Mucosa of descending colon (tissue), 3 donors: ENCODE measurements around the gene B4GALT2. TPM values are rescaled to one million over a fixed set of nuclear protein-coding genes. Genes with fewer than 3 reads are reported as not detected.
A peak's percentile ranks its signal among the peaks of the same experiment; 100 is the strongest.

Experiments used
- ATAC-seq: fragments of 200-7000 bp; cut with Tn5 transposase; one replicate; pipeline ENCODE4 v1.9.1; 2020; ENCODE audit warnings: mild to moderate bottlenecking, moderate library complexity
- DNase-seq, 3 donors: peaks; one replicate each; pipeline ENCODE4 v3.0.0-alpha.2; 2020
- H3K36me3 ChIP-seq: fragments of 200-600 bp; one replicate; pipeline ENCODE4 v1.8.0; 2021; ENCODE audit warnings: low read depth, mild to moderate bottlenecking
- H3K4me1 ChIP-seq: fragments of 200-600 bp; one replicate; pipeline ENCODE4 v1.8.0; 2021; ENCODE audit warnings: low read depth, mild to moderate bottlenecking
- H3K4me3 ChIP-seq: fragments of 200-600 bp; one replicate; pipeline ENCODE4 v1.8.0; 2021; ENCODE audit warnings: mild to moderate bottlenecking
- H3K9me3 ChIP-seq: fragments of 200-600 bp; one replicate; pipeline ENCODE4 v1.8.0; 2021; ENCODE audit warnings: mild to moderate bottlenecking
- intact Hi-C, 2 donors: fragments of 100-400 bp; cut with DNase I in 1 of 2; cut with micrococcal nuclease in 1 of 2; formaldehyde crosslinking; loops; one replicate each; pipeline versions ENCODE4 v1.11.0 to v1.11.1; 2022; cut with DNase I, micrococcal nuclease
- total RNA-seq, 3 donors: library from RNA; stranded (reverse); fragmentation: NEBNext Ultra II Directional in 2 of 3; extraction: Animal tissue kit (Norgen Biotek cat#: 25700) in 2 of 3; gene quantifications; one replicate each; pipeline versions ENCODE4 v1.2.1 to v1.2.4, GENCODE V29; 2021 to 2023
- TF ChIP-seq, protein P1 (sequence below): fragments of 200-600 bp; IDR thresholded peaks from one replicate; pipeline ENCODE4 v1.8.0; 2022; ENCODE audit warnings: antibody characterized with exemption, mild to moderate bottlenecking
- donor health status: DM: no; HTN: no; CAD: no; lungs with moderate emphysema.
- donor health status: DM: no; HTN: no; CAD: no.
- donor health status: DM: no; HTN: yes; CAD: no.

The B4GALT2 gene
- total RNA-seq, 3 donors from 2014 or later: 20.0 to 33.6 (median 28.1) TPM

DNA sequence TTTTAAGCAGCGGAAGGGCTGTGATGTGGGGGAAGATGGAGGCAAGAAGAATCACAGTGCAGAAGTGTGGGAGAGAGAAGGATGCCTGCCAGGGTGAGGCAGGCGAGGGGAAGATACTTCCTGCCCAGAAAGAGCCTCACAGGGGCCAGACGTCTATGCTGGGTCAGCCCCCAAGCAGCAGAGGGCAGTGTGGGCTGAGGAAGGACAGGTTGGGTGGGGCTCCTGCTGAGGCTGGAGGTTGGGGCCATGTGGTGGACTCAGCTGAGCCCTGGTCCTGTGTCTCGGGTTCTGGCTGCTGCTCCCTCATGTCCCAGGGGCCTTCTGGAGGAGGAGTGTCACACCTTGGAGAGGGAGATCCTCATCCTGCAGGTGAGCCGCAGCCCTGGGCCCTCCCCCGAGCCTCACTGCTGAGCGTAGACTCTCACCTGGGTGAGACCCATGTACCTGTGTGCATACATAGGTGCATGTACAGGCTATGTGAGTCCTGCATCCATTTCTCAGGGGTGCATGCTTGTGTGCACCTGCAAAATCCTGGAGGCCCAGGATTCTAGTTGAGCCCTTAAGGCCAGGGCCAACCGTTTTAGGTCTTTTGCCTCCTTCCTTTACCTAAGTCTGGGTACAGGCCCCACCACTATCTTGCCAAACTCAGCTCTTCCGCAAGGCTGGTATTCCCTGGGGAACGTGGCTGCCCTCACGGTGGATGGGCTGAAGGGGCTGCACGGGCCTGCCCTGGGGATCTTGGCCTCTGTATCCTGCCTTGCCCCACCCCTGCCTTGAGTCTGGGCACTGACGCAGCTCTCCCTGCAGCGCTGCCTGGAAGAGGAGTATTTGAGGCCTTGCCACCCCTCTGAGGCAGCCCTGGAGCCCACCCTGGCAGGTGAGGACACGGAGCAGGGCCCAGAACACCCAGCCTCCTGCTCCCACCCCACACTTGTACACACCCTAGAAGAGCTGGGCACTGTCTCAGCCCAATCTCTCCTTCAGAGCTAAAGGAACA, 16.1 kb downstream of the B4GALT2 start:
- Histone ChIP-seq H3K36me3 (no peaks in the 10 kb centered on the region), H3K4me1 (peaks cover 21% of the 10 kb centered on the region), H3K9me3 (no peaks in the 10 kb centered on the region), H3K4me3 (no peak overlapping the region)
- DNase-seq (peak in 2 of 3 donors; percentile 57 to 59), ATAC-seq (peak; percentile 14)
- TF ChIP-seq, protein P1, sequence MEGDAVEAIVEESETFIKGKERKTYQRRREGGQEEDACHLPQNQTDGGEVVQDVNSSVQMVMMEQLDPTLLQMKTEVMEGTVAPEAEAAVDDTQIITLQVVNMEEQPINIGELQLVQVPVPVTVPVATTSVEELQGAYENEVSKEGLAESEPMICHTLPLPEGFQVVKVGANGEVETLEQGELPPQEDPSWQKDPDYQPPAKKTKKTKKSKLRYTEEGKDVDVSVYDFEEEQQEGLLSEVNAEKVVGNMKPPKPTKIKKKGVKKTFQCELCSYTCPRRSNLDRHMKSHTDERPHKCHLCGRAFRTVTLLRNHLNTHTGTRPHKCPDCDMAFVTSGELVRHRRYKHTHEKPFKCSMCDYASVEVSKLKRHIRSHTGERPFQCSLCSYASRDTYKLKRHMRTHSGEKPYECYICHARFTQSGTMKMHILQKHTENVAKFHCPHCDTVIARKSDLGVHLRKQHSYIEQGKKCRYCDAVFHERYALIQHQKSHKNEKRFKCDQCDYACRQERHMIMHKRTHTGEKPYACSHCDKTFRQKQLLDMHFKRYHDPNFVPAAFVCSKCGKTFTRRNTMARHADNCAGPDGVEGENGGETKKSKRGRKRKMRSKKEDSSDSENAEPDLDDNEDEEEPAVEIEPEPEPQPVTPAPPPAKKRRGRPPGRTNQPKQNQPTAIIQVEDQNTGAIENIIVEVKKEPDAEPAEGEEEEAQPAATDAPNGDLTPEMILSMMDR: no peak
- intact Hi-C loops: no loop called here

DNA sequence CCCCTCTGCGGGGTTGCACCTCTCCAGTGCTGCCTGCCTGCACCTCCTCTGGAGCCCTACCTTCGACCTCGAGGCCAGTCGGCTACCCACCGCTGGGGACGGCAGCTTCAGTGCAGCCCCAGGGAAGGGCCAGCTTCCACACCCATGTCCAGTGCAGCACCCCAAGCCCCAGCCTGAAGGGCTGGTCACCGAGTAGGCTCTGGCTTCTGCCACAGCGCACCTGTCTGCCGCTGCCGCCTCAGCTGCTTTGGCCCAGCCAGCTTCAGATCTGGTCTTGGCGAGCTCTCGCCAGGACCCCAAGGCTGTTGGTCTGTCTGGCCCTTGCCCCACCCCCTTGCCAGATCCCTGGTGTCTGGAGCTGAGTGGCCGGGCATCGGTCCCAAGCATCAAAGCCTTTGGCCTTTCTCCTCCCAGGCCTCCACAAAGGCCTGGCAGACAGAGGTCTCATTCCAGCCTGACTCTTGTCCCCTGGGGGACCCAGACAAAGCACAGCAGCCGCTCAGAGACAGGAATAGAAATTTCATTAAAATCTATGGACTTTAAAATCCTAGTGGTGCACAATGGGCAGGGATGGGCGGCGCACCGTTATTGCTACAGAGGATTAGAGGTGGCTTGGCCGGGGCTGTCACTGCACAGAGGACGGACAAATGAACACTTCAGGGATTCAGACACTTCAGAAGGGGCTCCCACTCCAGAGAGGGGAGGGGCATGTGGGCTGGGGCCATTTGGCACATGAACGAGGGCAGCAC, 17.1 kb downstream of the B4GALT2 start:
- ATAC-seq (no peak), DNase-seq (peak in 1 of 3 donors; percentile 53)
- no peaks in the 10 kb centered on the region for H3K36me3 ChIP-seq
- intact Hi-C loops: no loop called here
- H3K4me1 ChIP-seq: peaks cover 14% of the 10 kb centered on the region
- no peak overlapping the region for H3K4me3 ChIP-seq
- TF ChIP-seq, protein P1: no peak
- H3K9me3 ChIP-seq: no peaks in the 10 kb centered on the region

DNA sequence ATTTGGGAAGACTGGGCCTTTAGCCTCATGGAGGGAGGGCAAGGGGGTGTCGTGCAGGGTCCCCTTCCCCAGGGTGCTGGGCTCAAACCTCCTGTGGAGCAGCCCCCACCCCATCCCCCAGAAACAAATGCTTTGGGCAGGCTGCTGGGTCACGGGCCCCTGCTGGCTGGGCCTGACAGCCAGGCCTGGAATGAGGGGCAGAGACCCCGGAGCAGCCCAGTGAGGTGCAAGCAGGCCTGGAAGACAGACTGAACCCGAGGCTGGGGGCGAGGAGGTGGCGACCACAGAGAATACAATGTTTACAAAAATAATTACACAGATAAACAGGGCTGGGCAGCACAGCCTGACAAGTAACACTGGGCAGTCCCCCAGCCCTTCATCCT, 17.7 kb downstream of the B4GALT2 start:
- intact Hi-C loops: no loop called here
- DNase-seq (no peak), ATAC-seq (no peak)

DNA sequence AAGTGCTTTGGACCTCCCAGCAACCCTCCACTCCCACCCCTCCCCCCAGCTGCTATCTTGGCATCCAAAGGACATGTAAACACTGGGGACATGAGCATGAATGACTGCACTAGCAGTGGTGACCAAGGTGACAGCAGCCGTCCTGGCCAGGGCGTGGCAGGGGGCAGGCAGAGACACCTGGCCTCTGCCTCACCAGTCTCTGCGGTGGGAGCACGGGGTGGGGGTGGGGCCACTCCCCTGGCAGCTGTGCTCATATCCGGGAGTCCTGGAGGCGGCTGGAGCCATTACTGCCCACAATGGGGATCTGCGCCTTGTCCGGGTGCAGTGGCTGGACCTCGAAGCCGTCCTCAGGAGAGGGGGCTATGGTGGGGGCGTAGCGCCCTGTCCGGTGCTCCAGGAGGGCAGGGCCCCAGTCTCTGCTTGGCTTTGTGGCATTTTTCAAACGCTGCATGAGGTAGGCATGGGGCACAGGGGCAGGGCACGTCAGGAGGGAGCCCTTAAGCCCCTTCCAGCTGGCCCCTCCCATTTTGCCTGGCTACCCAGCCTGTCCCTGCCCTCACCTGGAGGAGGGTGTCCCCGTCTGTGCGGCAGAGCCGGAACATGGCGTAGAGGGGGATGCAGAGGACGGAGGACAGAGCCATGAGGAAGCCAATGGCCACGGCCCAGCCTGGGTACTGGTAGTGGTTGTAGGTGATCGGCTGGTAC, 18.4 kb downstream of the B4GALT2 start:
- no peak overlapping the region for H3K4me3 ChIP-seq
- peaks cover 9% of the 10 kb centered on the region for H3K4me1 ChIP-seq
- H3K9me3 ChIP-seq: no peaks in the 10 kb centered on the region
- intact Hi-C loops: no loop called here
- DNase-seq (peak; percentile 53 to 80 (median 69)), ATAC-seq (peak; percentile 80)
- TF ChIP-seq, protein P1: no peak
- no peaks in the 10 kb centered on the region for H3K36me3 ChIP-seq

More for the DNA sequence above, 17.7 kb downstream of the B4GALT2 start:
- Histone ChIP-seq H3K4me1 (peaks cover 14% of the 10 kb centered on the region), H3K4me3 (no peak overlapping the region), H3K9me3 (no peaks in the 10 kb centered on the region), H3K36me3 (no peaks in the 10 kb centered on the region)
- TF ChIP-seq, protein P1: no peak

DNA sequence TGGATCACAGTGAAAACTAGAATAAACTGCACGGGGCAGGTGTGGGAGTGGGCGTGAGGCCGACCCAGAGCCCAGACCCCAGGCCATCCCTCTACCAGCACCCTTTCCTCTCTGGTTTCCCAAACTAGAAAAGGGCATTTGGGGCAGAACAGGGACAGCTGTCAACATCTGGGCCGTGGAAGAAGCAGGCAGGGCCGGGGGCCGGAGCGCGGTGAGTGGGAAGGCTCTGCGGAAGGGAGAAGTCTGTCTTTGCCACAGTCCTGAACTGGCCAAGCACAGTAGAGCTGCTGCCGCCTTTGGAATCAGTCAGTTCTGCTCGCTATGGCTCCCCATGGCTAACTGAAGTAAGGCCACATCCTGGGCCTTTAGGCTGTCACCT, 19.0 kb downstream of the B4GALT2 start:
- intact Hi-C loops: no loop called here
- peaks cover 9% of the 10 kb centered on the region for H3K4me1 ChIP-seq
- H3K9me3 ChIP-seq: no peaks in the 10 kb centered on the region
- no peak overlapping the region for H3K4me3 ChIP-seq
- H3K36me3 ChIP-seq: no peaks in the 10 kb centered on the region
- no peak for DNase-seq
- no peak for ATAC-seq
- TF ChIP-seq, protein P1: no peak
